ENCODE measurements around the gene RECQL5.

Gene RECQL5

GRCh38 chr17:75636381-75637142 is 30.4 kb downstream of the RECQL5 start:
- no peak for DNase-seq
- Histone ChIP-seq H3K27me3 (no peaks in the 10 kb centered on the region), H3K36me3 (no peaks in the 10 kb centered on the region), H3K4me1 (peaks cover 11% of the 10 kb centered on the region), H3K9me3 (no peaks in the 10 kb centered on the region), H3K4me3 (ENCODE audit: low read depth, low read length) (no peak overlapping the region)
- TF ChIP-seq CTCF (IDR thresholded peaks at IDR 0.05; ENCODE audit: low read depth, low read length): no peak

- no peaks in the 10 kb centered on the region for H3K36me3 ChIP-seq
- TF ChIP-seq CTCF (IDR thresholded peaks at IDR 0.05; ENCODE audit: low read depth, low read length): no peak
- peaks cover 11% of the 10 kb centered on the region for H3K4me1 ChIP-seq
- no peaks in the 10 kb centered on the region for H3K27me3 ChIP-seq
- H3K4me3 ChIP-seq (ENCODE audit: low read depth, low read length): no peak overlapping the region
- peak; percentile 59 for DNase-seq
- H3K9me3 ChIP-seq: no peaks in the 10 kb centered on the region
Observed at GRCh38 chr17:75635610-75636202, 31.2 kb downstream of the RECQL5 start.

- Histone ChIP-seq H3K4me1 (peaks cover 11% of the 10 kb centered on the region), H3K9me3 (no peaks in the 10 kb centered on the region)
- no peak for TF ChIP-seq CTCF (IDR thresholded peaks at IDR 0.05; ENCODE audit: low read depth, low read length)
Observed at GRCh38 chr17:75634754-75635609, 32.0 kb downstream of the RECQL5 start.

GRCh38 chr17:75634376-75634740 is 32.6 kb downstream of the RECQL5 start:
- no peaks in the 10 kb centered on the region for H3K36me3 ChIP-seq
- H3K9me3 ChIP-seq: no peaks in the 10 kb centered on the region
- DNase-seq: no peak
- no peaks in the 10 kb centered on the region for H3K27me3 ChIP-seq
- no peak overlapping the region for H3K4me3 ChIP-seq (ENCODE audit: low read depth, low read length)
- H3K4me1 ChIP-seq: peaks cover 11% of the 10 kb centered on the region
- no peak for TF ChIP-seq CTCF (IDR thresholded peaks at IDR 0.05; ENCODE audit: low read depth, low read length)

More at GRCh38 chr17:75634754-75635609, 32.0 kb downstream of the RECQL5 start:
- Histone ChIP-seq H3K4me3 (ENCODE audit: low read depth, low read length) (no peak overlapping the region), H3K27me3 (no peaks in the 10 kb centered on the region), H3K36me3 (no peaks in the 10 kb centered on the region)
- DNase-seq: no peak

GRCh38 chr17:75633486-75634375 is 33.2 kb downstream of the RECQL5 start:
- DNase-seq: peak; percentile 94
- H3K9me3 ChIP-seq: no peaks in the 10 kb centered on the region
- H3K27me3 ChIP-seq: no peaks in the 10 kb centered on the region
- peak overlapping the region; percentile 19; the same call in 1 of the 2 replicates for H3K4me3 ChIP-seq (ENCODE audit: low read depth, low read length)
- no peaks in the 10 kb centered on the region for H3K36me3 ChIP-seq
- peaks cover 11% of the 10 kb centered on the region for H3K4me1 ChIP-seq
- TF ChIP-seq CTCF (IDR thresholded peaks at IDR 0.05; ENCODE audit: low read depth, low read length): peak; percentile 74

All from BE2C (cell line).